ENCODE data around the gene RRP36. TPM values are rescaled to one million over a fixed set of nuclear protein-coding genes. Genes with fewer than 3 reads are reported as not detected.
"Not testable (repeated sequence)": the region's sequence is repeated elsewhere in the genome, so short reads cannot be mapped to it uniquely, and the experiment has no call there.

The RRP36 gene
- total and polyA plus RNA-seq, 4 donors, result 30.5 to 49.9 (median 37.7) TPM

DNA sequence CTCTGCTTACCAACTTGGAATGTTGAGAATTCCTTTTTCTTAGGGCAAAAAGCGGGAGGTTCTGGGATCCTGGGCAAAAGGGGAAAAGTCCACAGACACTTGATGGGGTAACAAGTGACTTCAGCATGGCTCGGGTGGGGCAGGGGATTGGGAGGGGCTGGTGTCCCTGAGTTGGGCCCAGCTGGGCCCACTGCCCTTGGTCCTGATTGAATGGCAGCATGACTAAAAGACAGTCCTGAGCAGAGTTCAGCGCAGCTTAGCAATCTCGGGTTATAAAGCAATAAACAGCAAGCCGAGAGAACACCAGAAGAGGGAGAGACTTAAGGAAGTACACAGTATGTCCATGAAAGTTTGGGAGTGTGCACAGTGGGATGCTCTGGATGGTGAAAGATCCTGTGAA lies 31.5 kb upstream of the RRP36 start:
- peaks cover 3 to 28% (median 11%) of the 10 kb centered on the region in 4 donors for H3K36me3 ChIP-seq (ENCODE audit: control insufficient read depth in 4 of 4, insufficient read depth in 4 of 4, low read length in 4 of 4)
- WGBS, 2 donors, result 90% methylated on average over 5 of the region's 5 CpGs
- ATAC-seq (ENCODE audit: insufficient read depth, low FRiP score), result no peak
- H3K27ac ChIP-seq (ENCODE audit: low read depth in 1 of 2, low read length in 1 of 2), result no peak overlapping the region
- TF ChIP-seq, protein P1, sequence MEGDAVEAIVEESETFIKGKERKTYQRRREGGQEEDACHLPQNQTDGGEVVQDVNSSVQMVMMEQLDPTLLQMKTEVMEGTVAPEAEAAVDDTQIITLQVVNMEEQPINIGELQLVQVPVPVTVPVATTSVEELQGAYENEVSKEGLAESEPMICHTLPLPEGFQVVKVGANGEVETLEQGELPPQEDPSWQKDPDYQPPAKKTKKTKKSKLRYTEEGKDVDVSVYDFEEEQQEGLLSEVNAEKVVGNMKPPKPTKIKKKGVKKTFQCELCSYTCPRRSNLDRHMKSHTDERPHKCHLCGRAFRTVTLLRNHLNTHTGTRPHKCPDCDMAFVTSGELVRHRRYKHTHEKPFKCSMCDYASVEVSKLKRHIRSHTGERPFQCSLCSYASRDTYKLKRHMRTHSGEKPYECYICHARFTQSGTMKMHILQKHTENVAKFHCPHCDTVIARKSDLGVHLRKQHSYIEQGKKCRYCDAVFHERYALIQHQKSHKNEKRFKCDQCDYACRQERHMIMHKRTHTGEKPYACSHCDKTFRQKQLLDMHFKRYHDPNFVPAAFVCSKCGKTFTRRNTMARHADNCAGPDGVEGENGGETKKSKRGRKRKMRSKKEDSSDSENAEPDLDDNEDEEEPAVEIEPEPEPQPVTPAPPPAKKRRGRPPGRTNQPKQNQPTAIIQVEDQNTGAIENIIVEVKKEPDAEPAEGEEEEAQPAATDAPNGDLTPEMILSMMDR (IDR thresholded peaks at IDR 0.05; ENCODE audit: control extremely low read depth, extremely low read depth), result no peak
- no peak for DNase-seq
- H3K9me3 ChIP-seq (ENCODE audit: control insufficient read depth in 4 of 4, insufficient read depth in 3 of 4, low read length in 3 of 4), result no peaks in the 10 kb centered on the region
- H3K27me3 ChIP-seq (ENCODE audit: control insufficient read depth in 3 of 3, insufficient read depth in 3 of 3, low read length in 2 of 3), result no peaks in the 10 kb centered on the region
- H3K4me3 ChIP-seq, result no peak overlapping the region
- H3K9ac ChIP-seq (ENCODE audit: insufficient read depth in 1 of 2, low read length in 2 of 2), result no peak overlapping the region
- peaks cover 0 to 31% (median 19%) of the 10 kb centered on the region in 5 donors for H3K4me1 ChIP-seq (ENCODE audit: control insufficient read depth in 5 of 5, insufficient read depth in 5 of 5, low read length in 5 of 5)

DNA sequence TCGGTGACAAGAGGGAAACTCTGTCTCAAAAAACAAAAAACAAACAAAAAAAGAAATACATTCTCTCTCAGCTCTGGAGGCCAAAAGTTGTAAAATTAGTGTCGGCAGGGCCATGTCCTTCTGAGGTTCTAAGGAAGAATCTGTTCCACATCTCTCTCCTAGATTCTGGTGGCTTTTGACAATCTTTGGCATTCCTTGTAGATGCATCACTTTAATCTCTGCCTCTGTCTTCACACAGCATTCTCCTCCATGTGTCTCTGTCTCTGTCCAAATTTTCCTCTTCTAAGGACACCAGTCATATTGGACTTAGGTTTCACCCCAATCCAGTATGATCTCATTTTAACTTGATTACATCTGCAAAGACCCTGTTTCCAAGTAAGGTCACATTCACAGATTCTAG lies 28.0 kb upstream of the RRP36 start:
- Histone ChIP-seq H3K9ac (ENCODE audit: insufficient read depth in 1 of 2, low read length in 2 of 2) (no peak overlapping the region), H3K4me1 (ENCODE audit: control insufficient read depth in 5 of 5, insufficient read depth in 5 of 5, low read length in 5 of 5) (peaks cover 0 to under 1% (median 0%) of the 10 kb centered on the region in 5 donors), H3K4me3 (no peak overlapping the region), H3K27me3 (ENCODE audit: control insufficient read depth in 3 of 3, insufficient read depth in 3 of 3, low read length in 2 of 3) (no peaks in the 10 kb centered on the region), H3K9me3 (ENCODE audit: control insufficient read depth in 4 of 4, insufficient read depth in 3 of 4, low read length in 3 of 4) (no peaks in the 10 kb centered on the region), H3K27ac (ENCODE audit: low read depth in 1 of 2, low read length in 1 of 2) (no peak overlapping the region), H3K36me3 (ENCODE audit: control insufficient read depth in 4 of 4, insufficient read depth in 4 of 4, low read length in 4 of 4) (peaks cover 3 to 28% (median 11%) of the 10 kb centered on the region in 4 donors)
- DNase-seq, result no peak
- TF ChIP-seq, protein P1 (IDR thresholded peaks at IDR 0.05; ENCODE audit: control extremely low read depth, extremely low read depth), result no peak
- ATAC-seq (ENCODE audit: insufficient read depth, low FRiP score), result no peak
- WGBS, 2 donors, result 88 to 99% methylated on average over 2 of the region's 2 CpGs

DNA sequence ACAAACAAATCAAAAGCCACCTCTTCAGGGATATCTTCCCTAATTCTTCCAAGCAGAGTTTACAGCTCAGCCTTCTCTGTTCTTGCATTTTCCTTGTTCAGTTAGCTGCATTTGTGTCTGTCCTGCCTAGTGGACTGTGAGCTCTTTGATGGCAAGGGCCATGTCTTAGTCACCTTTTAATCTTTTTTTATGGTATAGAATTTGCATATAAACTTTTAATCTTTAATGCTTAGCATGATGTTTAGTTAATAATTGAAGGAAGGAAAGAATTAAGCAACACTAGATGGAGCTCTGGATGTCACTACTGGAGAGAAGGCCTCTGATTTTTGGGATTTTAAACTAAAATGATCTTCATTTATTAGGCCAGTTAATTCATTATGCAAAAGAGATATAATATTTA lies 24.9 kb upstream of the RRP36 start:
- TF ChIP-seq, protein P1 (IDR thresholded peaks at IDR 0.05; ENCODE audit: control extremely low read depth, extremely low read depth), result no peak
- Histone ChIP-seq H3K9me3 (ENCODE audit: control insufficient read depth in 4 of 4, insufficient read depth in 3 of 4, low read length in 3 of 4) (no peaks in the 10 kb centered on the region), H3K4me1 (ENCODE audit: control insufficient read depth in 5 of 5, insufficient read depth in 5 of 5, low read length in 5 of 5) (no peaks in the 10 kb centered on the region), H3K27ac (ENCODE audit: low read depth in 1 of 2, low read length in 1 of 2) (no peak overlapping the region), H3K36me3 (ENCODE audit: control insufficient read depth in 4 of 4, insufficient read depth in 4 of 4, low read length in 4 of 4) (peaks cover 2 to 8% (median 3%) of the 10 kb centered on the region in 4 donors), H3K27me3 (ENCODE audit: control insufficient read depth in 3 of 3, insufficient read depth in 3 of 3, low read length in 2 of 3) (no peaks in the 10 kb centered on the region), H3K9ac (ENCODE audit: insufficient read depth in 1 of 2, low read length in 2 of 2) (no peak overlapping the region), H3K4me3 (no peak overlapping the region)
- ATAC-seq (ENCODE audit: insufficient read depth, low FRiP score), result no peak
- DNase-seq, result peak in 2 of 3 donors; percentile 15 to 17

DNA sequence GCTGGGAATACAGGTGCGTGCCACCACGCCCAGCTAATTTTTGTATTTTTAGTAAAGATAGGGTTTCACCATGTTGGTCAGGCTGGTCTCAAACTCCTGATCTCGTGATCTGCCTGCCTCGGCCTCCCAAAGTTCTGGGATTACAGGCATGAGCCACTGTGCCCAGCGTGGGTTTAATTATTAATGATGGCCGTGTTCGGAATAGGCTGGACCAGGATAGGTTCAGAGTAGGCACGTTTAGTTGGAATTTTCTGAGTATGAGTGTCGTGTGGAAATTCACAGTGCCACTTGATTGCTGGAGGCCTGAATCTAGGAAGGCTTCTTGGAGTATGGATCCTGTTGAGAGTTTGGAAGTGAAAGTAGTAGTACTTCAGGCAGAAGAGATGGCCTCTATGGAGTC lies 23.2 kb upstream of the RRP36 start:
- ATAC-seq (ENCODE audit: insufficient read depth, low FRiP score); H3K36me3 ChIP-seq (ENCODE audit: control insufficient read depth in 4 of 4, insufficient read depth in 4 of 4, low read length in 4 of 4); H3K27ac ChIP-seq (ENCODE audit: low read depth in 1 of 2, low read length in 1 of 2); DNase-seq; H3K27me3 ChIP-seq (ENCODE audit: control insufficient read depth in 3 of 3, insufficient read depth in 3 of 3, low read length in 2 of 3); H3K4me1 ChIP-seq (ENCODE audit: control insufficient read depth in 5 of 5, insufficient read depth in 5 of 5, low read length in 5 of 5); H3K4me3 ChIP-seq; H3K9ac ChIP-seq (ENCODE audit: insufficient read depth in 1 of 2, low read length in 2 of 2); H3K9me3 ChIP-seq (ENCODE audit: control insufficient read depth in 4 of 4, insufficient read depth in 3 of 4, low read length in 3 of 4): not testable (repeated sequence)
- 95% methylated on average over 9 of the region's 9 CpGs for WGBS, 2 donors
